Erythroblast (primary cell): ENCODE data around the gene DHRS12.

Experiments used
- DNase-seq, 2 experiments: peaks; one replicate each; lab custom pipeline; 2025; lab: John Stamatoyannopoulos, UW
- GATA1 ChIP-seq: IDR thresholded peaks from 2 replicates; pipeline ENCODE4 v1.6.1; 2011; ENCODE audit warnings: low read depth, mild to moderate bottlenecking, control low read depth, low read length, moderate library complexity
- POLR2A ChIP-seq: IDR thresholded peaks from 2 replicates; pipeline ENCODE4 v1.6.1; 2011; ENCODE audit warnings: mild to moderate bottlenecking, low read length

The DHRS12 gene

GRCh38 chr13:51822106-51822815 is 18.3 kb upstream of the DHRS12 start:
- no peak for TF ChIP-seq GATA1
- no peak for TF ChIP-seq POLR2A
- no peak for DNase-seq

GRCh38 chr13:51821606-51822005 is 17.6 kb upstream of the DHRS12 start:
- DNase-seq, result no peak
- TF ChIP-seq GATA1, result no peak
- no peak for TF ChIP-seq POLR2A

DNA sequence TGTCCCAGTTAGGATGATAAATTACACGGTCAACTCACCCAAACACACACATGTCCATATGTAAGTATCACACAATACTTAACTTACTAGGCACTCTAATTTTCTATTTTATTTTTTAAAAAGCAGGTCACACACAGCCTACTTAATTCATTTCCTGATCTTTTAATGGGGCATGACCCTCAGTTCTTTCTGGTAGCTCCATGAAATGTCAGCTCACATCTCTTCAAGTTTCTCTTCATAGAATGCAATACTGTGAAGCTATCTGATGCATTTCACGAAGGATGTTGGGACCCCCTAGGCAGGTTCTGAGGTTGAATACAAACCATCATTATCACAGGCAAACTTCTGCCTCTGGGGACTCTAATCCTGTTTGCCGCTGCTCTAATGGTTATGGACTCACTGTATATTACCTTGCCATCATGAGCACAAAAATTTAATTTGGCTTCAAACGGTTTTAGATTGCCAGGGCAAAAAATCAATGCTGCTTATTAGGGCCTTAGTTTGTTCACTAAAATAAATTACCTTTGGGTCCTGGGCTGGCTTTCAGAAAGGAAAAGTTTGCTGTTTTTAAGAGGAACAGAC is 16.1 kb upstream of the DHRS12 start:
- no peak for TF ChIP-seq GATA1
- no peak for TF ChIP-seq POLR2A
- no peak for DNase-seq

DNA sequence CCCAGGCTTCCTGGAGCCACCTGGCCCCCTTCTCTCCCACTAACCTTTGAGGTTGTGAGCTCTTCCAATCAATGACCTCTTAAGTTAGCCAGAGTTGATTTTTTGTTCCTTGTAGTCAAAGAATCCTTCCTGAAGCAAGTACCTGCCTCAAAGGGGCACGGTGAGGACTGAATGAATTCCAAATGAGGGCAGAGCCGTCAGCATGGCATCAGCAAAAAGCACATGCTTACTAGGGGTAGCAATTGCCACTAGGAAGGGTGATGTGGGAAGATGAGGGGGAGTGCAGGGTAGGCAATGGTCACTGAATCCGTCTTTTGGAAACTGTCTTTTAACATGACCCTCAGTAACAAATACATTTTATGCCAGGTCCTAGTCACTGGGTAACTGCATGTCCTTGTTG is 15.6 kb upstream of the DHRS12 start:
- no peak for TF ChIP-seq POLR2A
- TF ChIP-seq GATA1, result no peak
- no peak for DNase-seq

- TF ChIP-seq GATA1, result no peak
- TF ChIP-seq POLR2A, result no peak
- no peak for DNase-seq
Measured at GRCh38 chr13:51818781-51819511, 15.0 kb upstream of the DHRS12 start.

DNA sequence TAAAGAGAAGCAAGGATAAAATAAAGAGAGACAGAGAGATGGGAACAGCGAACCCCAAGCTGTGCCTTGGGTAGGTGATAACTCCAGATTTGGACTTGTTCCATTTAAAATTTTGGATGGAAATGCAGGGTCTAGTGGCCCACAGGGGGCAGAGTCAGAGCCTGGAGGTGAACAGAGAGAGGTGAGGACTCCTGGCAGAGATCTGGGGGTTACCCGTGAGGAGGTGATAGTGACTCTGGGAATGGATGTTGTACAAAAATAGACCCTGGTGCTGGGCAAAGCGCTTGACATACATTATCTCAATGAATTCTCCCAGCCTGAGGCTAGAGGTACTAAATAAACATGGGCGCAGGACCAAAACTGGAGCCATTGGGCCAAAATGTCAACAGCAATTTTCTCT is 14.3 kb upstream of the DHRS12 start:
- no peak for TF ChIP-seq POLR2A
- no peak for TF ChIP-seq GATA1
- DNase-seq, result no peak

DNA sequence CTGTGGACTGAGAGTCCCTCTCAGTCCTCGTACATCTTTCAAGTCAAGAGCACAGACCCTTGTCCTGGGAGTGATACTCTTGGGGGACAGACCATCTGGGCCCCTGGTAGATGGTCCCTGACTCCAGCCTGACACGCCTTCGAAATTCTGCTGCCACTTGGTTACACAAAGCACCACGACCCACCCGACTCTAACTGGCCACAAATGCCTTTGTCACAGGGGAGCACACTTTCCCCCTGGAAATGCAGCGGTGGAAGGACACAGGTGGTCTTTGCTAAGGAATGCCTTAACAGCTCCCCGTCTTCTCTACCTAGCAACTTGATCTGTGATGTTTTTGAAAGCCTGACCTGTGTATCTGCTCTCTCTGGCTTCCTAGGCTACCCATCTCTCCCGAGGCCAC is 13.8 kb upstream of the DHRS12 start:
- TF ChIP-seq POLR2A (no peak), GATA1 (no peak)

GRCh38 chr13:51816604-51817249 is 12.8 kb upstream of the DHRS12 start:
- no peak for DNase-seq
- TF ChIP-seq POLR2A (no peak), GATA1 (no peak)

More for the DNA sequence above, 13.8 kb upstream of the DHRS12 start:
- no peak for DNase-seq

- TF ChIP-seq GATA1, result no peak
- no peak for TF ChIP-seq POLR2A
- no peak for DNase-seq
Measured at GRCh38 chr13:51815848-51816247, 11.9 kb upstream of the DHRS12 start.

DNA sequence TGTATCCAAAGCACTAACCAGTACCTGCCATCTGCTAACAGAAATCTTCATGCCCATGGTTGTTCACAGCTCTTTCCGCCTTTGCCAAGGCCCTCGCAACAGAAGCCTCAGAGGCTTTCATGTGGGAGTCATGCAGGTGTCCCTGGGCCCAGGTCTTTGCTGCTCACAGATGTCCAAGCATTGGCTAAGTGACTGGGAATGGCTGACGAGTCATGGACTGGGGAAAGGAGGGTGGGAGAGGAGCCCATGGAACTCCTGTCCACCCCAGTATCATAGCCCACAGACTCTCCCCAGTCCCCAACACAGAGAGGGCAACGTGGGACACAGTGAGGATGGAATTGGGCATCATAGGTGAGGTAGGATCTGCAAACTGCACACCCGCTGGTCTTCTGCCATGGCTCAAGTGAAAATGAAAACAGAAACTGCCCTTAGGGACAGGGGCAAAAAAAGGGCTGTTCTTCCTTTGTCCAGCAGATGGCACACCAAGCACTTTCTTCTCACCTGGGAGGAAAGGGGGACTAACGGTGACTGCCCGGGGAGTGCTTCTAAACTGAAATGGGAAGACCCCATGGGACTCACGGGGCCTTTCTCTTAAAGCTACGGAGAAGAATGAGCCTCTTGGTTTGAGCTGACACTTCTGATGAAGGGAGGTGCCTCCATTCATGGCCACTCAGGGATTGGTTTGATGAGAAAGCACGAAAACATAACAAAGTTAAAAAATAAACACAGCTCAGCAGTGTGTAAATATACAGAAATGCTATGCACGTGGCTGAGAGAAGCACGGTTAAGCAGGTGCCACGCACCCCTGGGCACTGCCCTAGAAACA is 11.1 kb upstream of the DHRS12 start:
- peak; percentile 70 to 84 for DNase-seq

GRCh38 chr13:51814071-51814470 is 10.1 kb upstream of the DHRS12 start:
- peak in 1 of 2 experiments; percentile 28 for DNase-seq
- TF ChIP-seq GATA1, result no peak
- no peak for TF ChIP-seq POLR2A

More for the DNA sequence above, 11.1 kb upstream of the DHRS12 start:
- no peak for TF ChIP-seq GATA1
- no peak for TF ChIP-seq POLR2A

DNA sequence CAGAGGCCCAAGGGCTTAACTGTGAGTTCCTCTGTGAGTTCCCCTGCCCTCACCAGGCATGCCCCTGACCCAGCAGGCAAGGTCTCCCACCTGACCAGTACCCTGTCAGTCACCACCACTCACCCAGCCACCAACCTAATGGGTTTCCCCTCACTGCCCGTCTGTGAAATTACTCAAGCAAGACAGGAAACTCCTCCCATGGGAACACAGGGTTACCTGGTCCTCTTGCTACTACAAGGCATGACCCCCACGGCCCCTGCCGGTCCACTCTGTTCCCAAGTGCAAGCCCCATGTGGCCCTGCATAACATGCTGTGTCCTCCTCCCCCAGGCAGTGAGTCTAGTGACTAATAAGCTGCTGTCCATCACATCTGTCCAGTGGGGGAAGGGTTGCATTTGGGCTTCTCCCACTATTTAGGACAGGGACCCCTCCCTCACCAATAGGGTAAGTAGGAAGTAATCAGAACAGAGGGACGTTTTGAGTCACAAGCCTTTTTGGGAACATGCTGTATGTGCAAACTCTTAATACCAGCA is 8.0 kb upstream of the DHRS12 start:
- TF ChIP-seq POLR2A, result no peak
- no peak for TF ChIP-seq GATA1
- no peak for DNase-seq

GRCh38 chr13:51811046-51811445 is 7.1 kb upstream of the DHRS12 start:
- TF ChIP-seq GATA1 (no peak), POLR2A (no peak)
- DNase-seq, result no peak

DNA sequence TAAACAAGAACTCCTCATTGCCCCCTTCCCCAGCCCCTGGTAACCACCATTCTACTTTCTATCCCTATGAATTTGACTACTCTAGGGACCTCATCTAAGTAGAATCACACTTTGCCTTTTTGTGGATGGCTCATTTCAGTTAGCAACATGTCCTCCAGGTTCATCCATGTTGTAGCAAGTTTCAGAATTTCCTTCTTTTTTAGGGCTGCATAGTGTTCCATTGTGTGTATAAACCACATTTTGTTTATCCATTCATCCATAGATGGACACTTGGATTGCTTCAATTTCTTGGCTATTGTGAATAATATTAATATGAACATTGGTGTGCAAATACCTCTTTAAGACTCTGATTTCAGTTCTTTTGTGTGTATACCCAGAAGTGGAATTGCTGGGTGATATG is 4.8 kb upstream of the DHRS12 start:
- TF ChIP-seq GATA1 (no peak), POLR2A (no peak)

More for the DNA sequence above, 4.8 kb upstream of the DHRS12 start:
- no peak for DNase-seq
